ENCODE data around the gene FGF6.

DNA sequence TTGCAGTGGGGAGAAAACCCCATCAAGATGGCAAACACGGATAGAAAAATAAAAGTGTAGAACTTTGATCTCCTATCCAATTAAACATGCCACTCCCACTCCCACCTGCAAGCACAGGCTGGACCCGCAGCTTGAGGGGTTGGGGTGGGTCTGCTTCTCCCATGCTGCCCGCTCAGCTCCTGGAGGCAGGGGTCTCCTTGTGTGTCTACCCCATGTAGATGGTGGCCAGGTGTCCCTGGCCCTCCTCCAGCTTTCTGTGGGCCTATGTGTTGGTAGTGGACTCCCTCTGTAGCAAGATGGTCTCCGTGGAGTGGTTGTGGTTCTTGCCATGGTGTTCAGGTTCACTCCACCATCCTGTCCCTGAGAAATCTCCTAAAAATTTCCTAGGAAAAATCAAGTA lies 42.6 kb downstream of the FGF6 start:
- TF ChIP-seq, protein P1, sequence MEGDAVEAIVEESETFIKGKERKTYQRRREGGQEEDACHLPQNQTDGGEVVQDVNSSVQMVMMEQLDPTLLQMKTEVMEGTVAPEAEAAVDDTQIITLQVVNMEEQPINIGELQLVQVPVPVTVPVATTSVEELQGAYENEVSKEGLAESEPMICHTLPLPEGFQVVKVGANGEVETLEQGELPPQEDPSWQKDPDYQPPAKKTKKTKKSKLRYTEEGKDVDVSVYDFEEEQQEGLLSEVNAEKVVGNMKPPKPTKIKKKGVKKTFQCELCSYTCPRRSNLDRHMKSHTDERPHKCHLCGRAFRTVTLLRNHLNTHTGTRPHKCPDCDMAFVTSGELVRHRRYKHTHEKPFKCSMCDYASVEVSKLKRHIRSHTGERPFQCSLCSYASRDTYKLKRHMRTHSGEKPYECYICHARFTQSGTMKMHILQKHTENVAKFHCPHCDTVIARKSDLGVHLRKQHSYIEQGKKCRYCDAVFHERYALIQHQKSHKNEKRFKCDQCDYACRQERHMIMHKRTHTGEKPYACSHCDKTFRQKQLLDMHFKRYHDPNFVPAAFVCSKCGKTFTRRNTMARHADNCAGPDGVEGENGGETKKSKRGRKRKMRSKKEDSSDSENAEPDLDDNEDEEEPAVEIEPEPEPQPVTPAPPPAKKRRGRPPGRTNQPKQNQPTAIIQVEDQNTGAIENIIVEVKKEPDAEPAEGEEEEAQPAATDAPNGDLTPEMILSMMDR (IDR thresholded peaks at IDR 0.05; ENCODE audit: borderline replicate concordance, extremely low read depth, low read length, poor library complexity, severe bottlenecking), result no peak
- no peak for TF ChIP-seq EZH2 (IDR thresholded peaks at IDR 0.05; ENCODE audit: borderline replicate concordance, low read depth, low read length, severe bottlenecking)

Data from DND-41 (cell line).